GM12891 (cell line): ENCODE measurements around the gene PRXL2B.

Experiments
- DNase-seq: peaks from one replicate; pipeline ENCODE4 v3.0.0; 2011; ENCODE audit warnings: low spot score; ENCODE audit not compliant: insufficient read length
- FAIRE-seq: peaks from 2 replicates; lab custom pipeline; 2011; peaks lifted over from hg19 to GRCh38; lab: Jason Lieb, UNC
- PAX5 ChIP-seq: IDR thresholded peaks from 2 replicates; pipeline ENCODE4 v1.6.1; 2011; ENCODE audit warnings: low read length, moderate library complexity, mild to moderate bottlenecking; ENCODE audit not compliant: insufficient read depth, severe bottlenecking
- POLR2A ChIP-seq: IDR thresholded peaks from 2 replicates; pipeline ENCODE4 v1.6.1; 2011; ENCODE audit warnings: low read depth, low read length, control low read depth
- POLR2AphosphoS5 ChIP-seq: IDR thresholded peaks from 2 replicates; pipeline ENCODE4 v1.6.1; 2011; ENCODE audit warnings: low read depth, low read length, control low read depth
- POU2F2 ChIP-seq: IDR thresholded peaks from 2 replicates; pipeline ENCODE4 v1.6.1; 2011; ENCODE audit warnings: low read depth, mild to moderate bottlenecking, control low read depth, low read length, moderate library complexity
- SPI1 ChIP-seq: IDR thresholded peaks from 2 replicates; pipeline ENCODE4 v1.6.1; 2011; ENCODE audit warnings: low read depth, low read length, control low read depth
- TAF1 ChIP-seq: IDR thresholded peaks from 2 replicates; pipeline ENCODE4 v1.6.1; 2011; ENCODE audit warnings: low read depth, low read length, control low read depth

Gene PRXL2B

DNA sequence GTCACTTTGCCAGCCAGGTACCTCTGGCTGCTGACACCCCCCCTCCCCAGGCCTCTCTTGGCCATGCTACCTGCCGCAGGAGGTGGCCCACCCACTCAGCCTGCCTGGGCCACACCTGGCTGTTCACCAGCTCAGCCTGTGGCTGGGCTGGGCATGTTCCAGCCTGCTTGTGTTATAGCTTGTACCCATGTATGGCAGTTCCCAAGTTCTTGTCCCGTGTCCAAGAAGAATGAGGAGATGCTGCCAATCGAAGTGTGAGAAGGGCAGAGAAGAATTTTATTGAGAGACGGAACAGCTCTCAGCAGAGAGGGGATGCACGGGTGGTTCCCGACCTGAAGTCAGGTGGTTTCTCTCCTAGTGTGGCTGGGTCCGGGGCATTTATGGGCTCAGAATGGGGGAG, 50.2 kb downstream of the PRXL2B start:
- TF ChIP-seq SPI1 = no peak
- TF ChIP-seq POU2F2 = no peak
- no peak for TF ChIP-seq POLR2A
- TF ChIP-seq PAX5 = no peak
- TF ChIP-seq POLR2AphosphoS5 = no peak
- TF ChIP-seq TAF1 = no peak
- FAIRE-seq (no peak), DNase-seq (no peak)

GRCh38 chr1:2637442-2638145, 51.0 kb downstream of the PRXL2B start:
- FAIRE-seq = no peak
- no peak for TF ChIP-seq PAX5
- no peak for TF ChIP-seq POLR2AphosphoS5
- TF ChIP-seq POLR2A = no peak
- no peak for TF ChIP-seq POU2F2
- TF ChIP-seq SPI1 = no peak
- no peak for TF ChIP-seq TAF1
- DNase-seq = no peak

DNA sequence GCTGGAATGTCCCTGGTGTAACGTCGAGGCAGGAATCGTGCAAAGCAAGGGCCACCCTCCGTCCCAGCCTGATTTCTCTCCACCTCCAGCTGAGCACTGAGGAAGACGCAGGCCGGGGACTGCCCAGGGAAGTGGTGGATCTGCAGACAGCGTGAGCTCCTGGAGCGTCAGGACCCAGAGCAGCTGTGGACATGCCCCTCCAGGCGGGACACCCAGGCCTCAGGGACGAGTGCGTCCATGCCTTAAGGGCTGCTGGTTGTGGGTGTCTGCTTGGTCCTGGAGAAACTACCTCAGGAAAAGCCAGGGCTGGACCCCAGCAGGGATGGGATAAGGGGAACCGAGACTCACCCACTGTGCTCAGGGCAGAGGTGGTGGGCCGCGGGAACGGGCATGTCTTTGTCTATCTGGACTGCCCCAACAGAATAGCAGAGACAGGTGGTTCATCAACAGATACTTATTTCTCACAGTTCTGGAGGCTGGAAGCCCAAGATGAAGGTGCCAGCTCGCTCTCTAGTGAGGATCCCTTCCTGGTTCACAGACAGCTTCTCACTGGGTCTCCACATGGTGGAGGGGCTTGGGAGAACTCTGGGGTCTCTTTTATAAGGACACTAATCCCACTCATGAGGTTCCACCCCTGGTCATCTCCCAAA, 52.0 kb downstream of the PRXL2B start:
- DNase-seq (no peak), FAIRE-seq (no peak)
- no peak for TF ChIP-seq POU2F2
- TF ChIP-seq POLR2A = no peak
- TF ChIP-seq PAX5 = no peak
- no peak for TF ChIP-seq TAF1
- TF ChIP-seq SPI1 = no peak
- TF ChIP-seq POLR2AphosphoS5 = no peak

DNA sequence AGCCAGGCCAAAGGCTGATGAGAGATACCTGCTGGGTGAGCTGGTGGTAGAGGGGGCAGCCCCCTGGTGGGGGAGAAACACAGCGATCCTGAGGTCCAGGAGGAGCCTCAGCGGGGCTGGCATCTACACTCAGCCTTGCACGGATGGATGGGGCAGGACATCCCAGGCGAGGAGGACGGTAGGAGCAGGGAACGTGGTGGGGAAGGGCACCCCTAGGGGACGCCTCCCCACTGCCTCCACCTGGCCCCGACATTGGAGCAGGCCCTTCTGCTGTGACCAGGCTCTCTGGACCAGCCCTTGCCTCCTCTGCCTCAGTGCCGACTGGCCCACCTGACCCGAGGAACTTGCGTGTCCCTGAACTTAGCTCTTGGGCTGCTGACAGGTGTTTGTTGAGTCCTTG, 52.6 kb downstream of the PRXL2B start:
- FAIRE-seq (no peak), DNase-seq (no peak)
- no peak for TF ChIP-seq SPI1
- no peak for TF ChIP-seq POLR2AphosphoS5
- TF ChIP-seq PAX5 = no peak
- no peak for TF ChIP-seq POU2F2
- TF ChIP-seq TAF1 = no peak
- TF ChIP-seq POLR2A = no peak

- DNase-seq = no peak
- no peak for FAIRE-seq
- TF ChIP-seq SPI1 (no peak), PAX5 (no peak), TAF1 (no peak), POU2F2 (no peak)
Observed at GRCh38 chr1:2639607-2640521, 53.3 kb downstream of the PRXL2B start.

GRCh38 chr1:2640626-2641025, 54.0 kb downstream of the PRXL2B start:
- TF ChIP-seq PAX5 (no peak), SPI1 (no peak)
- FAIRE-seq (no peak), DNase-seq (no peak)
